HTERT RPE-1 (cell line): ENCODE measurements around the gene GALNT17.
"Not testable (repeated sequence)": the region's sequence is repeated elsewhere in the genome, so short reads cannot be mapped to it uniquely, and the experiment has no call there.

Experiments
- in situ Hi-C: fragments of 300-500 bp; cut with MboI; formaldehyde crosslinking; loops from 4 replicates; pipeline ENCODE4 v1.14.3; 2020; ENCODE audit warnings: low sequenced_read_pairs

GALNT17 gene

DNA sequence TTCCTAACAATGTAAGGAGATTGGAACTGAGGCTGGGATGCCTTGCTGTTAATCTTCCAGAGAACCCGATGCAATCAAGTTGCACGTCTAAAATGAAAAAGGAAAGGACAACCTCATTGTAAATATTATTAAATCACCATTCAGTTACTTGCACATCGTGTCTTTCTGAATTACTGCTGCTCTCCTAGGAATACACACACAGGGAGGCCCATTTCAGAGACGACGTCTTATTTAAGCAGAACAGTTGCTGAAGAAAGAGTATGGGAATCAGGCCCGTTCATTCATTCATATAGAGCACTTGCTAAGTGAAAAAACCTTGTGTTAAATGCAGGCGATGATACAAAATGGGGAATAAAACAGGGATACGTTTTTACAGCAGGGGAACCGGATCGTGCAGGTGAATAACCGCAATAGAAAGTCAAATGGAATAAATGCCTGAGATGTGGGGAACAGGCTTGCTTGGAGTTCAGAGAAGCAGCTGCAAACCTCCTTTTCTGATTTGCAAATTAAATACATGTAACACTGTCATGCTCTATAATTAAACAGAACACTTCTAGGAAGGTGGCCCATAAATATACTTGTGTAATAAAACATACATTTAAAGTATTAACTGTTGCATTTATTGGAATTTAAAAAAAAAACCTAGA, 409.9 kb downstream of the GALNT17 start:
- in situ Hi-C loops: no loop called here

DNA sequence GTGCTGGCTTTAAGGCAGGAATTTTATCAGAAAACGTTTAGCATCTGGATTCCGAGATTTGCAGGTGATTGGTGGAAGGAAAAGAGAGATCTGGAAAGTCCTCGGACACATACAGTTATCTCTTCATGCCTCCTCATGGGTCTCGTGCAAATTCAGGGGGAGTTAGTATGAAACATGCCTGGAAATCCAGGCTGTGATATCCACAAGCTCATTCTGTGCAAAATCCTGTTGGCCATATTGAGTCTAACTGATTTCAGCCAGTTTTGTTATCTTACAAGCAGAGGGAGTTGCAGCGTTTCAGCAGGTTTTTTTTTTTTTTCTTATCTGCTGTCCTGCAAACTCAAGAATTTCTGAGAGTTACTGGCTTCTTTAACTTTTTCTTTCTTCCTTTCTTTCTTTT, 411.5 kb downstream of the GALNT17 start:
- in situ Hi-C loops: no loop called here

DNA sequence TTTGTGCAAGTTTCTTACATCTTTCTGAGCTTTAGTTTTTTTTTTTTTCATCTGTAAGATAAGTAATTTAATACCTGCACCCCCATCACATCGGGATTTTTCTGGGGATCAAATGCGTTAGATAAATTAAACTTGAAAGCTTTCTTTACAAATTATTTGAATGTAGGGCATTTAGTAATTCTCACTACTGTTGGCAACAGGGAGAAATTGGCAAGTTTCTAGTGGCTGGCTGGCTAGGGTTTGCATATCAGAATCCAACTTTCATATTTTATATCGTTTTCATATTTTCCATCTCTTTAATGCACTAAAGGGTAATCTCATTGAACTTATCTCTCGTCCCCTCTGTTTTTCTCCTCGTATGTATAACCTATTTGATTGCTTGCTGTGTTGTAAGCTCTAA, 412.9 kb downstream of the GALNT17 start:
- in situ Hi-C loops: no loop called here

DNA sequence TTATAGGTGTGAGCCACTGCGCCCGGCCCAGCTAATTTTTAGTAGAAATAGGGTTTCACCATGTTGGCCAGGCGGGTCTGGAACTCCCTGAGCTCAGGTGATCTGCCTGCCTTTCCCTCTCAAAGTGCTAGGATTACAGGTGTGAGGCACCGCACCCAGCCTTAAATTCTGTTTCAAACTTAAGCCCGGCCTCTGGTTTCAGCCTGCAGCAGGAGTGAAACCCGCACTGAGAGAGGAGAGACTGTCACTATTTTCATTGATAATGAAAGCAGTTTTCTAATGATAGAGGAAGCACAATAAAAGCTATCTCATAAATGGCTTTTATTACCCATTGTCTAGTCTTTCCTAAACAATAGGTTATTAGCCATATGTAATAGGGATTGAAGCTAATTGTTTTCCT, 415.5 kb downstream of the GALNT17 start:
- in situ Hi-C loops: no loop called here

DNA sequence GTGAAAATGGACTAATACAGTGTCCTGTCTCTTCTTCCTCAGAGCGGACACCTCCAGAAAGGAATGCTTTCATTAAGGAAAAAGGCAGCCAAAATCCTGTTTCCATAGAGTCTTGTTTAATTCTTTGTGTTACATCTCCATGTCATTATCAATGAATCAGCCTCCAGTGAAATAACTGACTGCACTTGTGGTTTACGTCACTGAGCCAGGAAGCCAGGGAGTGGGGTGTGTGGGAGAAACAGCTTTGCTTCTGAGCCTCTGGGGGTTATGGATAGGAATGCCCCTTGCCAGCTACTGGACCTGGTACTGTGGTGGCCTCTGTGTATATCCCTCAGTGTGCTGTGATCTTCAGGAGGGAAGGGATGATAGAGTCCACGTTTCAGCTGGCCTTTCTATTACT, 416.8 kb downstream of the GALNT17 start:
- in situ Hi-C loops: no loop called here

DNA sequence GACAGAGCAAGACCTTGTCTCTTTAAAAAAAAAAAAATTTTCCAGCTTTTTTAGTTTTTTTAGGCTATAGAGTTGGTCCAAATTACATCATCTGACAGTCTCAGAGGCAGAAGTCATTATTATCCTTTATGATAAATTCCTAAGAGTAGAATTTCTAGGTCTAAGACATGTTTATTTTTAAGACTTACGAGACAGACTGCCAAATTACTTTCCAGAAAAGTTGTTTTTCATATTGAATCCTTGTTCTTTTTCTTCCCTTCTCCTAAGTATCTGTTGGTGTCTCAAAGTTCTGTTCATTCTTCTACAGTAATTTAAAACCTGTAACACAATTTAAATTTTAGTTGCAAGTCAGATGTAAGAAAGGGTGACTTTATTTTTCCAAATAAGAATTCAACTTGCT, 421.4 kb downstream of the GALNT17 start:
- in situ Hi-C loops: no loop called here

DNA sequence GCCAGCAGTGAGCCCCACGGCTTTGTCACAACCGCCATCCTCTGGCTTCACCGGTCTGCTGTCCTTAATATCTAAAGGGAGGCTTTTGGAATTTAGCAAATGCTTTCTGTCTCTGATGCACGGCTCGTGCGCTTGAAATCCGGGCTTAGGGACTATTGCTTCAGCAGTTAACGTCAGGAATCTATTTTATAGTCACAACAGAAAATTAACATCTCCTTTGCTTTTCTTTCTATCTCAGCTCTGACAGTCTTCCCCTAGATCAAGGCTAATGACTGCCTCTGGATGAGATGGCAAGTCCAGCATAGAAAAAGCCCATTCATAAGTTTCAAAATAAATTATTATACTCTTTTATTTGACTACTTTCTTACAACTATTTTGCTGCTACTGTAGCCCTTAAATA, 423.8 kb downstream of the GALNT17 start:
- in situ Hi-C loops: no loop called here

DNA sequence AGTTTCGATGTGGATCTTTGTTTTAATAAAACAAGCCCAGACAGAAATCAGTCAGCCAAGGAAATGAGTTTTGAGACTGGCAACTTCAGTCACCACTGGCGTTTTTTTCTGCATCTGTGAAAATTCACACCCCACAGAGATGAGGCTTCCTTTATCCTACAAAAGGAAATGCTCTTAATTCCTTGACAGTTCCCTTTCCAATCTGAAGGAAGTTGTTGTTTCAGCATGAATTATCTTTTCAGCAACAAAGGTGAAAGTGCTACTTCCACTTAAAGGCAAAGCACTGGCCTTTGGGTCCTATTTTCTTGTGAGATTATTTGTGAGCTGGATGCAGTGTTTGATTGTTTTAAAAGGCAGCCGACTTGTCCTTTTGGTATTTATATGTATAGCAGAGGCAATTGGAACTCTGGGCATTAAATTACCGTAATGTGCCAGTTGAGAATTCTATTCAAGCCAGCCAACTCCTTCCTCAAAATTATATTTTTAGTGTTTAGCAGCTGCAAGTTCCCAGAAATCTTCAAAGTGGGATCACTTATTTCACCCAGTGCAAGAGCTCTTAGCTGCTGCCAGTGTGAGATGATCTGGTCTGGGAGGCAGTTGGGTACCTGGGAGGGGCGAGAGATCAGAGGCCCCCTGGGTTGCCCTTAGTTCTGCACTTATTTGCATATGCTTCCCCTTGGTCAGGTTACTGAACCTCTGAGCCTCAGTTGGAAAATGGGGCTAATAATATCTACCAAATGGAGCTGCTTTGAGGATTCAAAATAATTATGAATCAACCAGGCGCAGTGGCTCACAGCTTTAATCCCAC, 427.1 kb downstream of the GALNT17 start:
- in situ Hi-C loops: no loop called here

DNA sequence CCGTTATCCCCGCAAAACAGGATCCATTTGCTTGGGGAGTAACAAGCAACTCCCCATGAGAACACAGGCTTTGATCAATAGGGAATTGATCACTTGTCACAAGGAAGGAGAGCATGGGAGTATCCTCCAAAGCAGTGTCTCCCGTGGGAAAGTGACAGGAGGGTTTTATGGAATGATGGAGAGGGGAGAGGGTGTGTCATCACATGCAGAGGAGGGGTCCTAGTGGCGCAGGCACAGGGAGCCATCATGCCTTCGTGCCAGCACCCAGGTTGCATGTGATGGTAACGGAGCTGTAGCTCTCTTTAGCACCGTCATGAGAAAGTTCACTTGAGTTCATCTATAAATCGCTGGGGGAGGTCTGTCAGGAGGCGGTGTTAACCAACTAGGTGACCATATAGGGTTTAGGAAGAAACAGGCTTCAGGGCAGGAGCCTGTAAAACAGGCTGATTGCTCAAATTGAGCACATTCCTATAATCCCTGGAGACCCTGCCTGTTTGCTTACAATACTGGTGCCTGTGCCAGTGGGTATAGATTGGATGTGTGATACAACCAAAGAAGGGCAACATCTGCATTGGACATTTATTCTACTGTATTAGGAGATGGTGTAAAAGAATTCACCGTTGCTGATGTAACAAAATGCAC, 428.5 kb downstream of the GALNT17 start:
- in situ Hi-C loops: no loop called here

DNA sequence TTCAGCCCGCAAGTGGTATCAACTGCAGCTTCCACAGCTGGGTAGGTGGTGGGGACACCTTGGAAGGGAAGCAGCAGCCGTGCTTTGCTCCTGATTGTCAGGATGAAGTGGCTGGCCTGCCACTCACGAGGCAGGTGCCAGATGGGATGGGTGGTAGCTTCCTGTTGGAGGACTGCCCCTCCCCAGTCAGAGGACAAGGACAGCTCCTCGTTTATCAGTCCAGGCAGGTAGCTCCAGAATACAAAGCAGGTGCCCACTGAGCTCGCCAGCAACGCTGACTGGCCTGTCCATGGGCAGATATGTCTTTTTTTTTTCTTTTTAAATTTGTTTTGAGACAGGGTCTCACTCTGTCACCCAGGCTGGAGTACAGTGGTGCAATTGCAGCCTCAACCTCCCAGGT, 431.3 kb downstream of the GALNT17 start:
- in situ Hi-C loops: no loop called here

DNA sequence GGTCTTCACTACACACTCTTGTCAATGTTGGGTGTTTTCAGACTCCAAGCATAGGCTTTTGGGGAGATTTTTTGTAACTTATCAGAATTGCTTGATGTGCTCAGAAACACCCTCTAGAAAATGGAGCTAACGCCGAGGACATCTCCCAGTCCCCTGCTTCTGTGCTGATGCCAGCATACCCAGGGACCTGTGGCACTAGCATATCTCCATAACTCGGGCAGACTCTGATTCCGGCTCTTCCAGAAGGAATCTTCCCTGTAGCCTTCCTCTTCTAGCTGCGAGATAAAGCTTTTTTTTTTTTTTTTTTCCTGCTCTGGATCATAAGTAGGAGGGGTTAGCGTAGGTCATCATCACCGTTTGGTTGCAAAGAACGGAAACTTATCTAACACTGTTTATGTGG, 434.4 kb downstream of the GALNT17 start:
- in situ Hi-C loops: no loop called here

DNA sequence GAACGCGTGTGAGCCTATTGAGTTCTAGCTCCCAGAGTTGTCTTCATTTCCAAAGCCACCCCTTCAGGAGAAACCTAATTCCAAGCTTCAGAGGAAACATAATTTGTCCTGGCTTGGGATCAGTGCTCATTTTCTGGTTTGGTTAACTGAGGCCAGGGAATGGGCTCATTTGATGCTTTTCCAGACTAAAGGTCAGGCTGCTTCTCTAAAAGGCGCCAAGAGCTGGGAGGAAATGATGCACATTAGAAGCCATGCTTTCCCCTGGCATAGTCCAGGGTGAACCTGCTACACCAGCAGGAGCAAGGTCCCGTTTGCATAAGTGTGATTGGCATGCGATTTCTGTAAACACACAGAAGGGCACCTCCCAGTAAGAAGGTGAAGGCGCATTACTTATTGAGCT, 435.0 kb downstream of the GALNT17 start:
- in situ Hi-C loops: no loop called here

DNA sequence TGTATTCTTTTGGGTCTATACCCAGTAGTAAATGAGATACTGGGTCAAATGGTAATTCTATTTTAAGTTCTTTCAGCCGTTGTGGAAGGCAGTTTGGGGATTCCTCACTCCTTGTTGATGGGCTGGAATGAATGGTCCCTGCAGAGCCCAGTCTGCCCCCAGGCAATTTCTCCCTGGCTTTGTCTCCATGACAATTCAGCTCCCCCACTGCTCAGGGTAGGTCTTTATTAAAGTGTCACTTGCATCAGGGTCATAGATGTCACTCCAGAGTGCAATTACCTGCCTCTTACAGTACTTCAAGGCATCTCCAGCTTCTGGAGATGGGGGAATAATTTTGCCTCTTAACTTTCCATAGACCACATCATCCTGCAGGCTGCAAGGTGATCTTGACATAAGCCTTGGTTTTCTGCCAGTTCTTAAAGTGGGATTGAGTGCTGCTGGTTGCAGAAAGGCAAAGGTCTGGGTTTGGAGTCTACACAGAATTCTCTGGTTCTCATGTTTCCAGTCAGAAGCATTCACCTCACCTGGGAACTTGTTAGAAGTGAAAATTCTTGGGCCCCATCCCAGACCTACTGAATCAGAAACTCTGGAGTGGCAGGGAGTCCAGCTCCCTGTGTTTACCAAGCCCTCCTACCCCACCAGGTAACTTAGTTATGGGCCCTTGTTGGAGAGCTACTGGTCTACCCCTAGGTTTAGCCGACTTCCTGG, 442.4 kb downstream of the GALNT17 start:
- in situ Hi-C loops: no loop called here

DNA sequence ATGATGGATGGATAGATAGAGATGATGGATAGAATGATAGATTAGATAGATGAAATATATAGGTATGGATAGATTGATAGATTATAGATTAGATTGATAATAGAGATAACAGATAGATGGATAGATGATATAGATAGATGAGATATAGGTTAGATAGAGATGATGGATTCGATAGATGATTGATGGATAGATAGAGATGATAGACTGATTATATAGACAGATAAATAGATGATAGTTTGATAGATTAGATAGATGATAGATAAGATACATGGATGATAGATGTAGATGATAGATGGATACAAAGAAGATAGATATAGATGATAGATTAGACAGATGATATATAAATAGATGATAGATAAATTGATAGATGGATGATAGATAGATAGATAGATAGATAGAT, 448.1 kb downstream of the GALNT17 start:
- in situ Hi-C loops: no loop called here

DNA sequence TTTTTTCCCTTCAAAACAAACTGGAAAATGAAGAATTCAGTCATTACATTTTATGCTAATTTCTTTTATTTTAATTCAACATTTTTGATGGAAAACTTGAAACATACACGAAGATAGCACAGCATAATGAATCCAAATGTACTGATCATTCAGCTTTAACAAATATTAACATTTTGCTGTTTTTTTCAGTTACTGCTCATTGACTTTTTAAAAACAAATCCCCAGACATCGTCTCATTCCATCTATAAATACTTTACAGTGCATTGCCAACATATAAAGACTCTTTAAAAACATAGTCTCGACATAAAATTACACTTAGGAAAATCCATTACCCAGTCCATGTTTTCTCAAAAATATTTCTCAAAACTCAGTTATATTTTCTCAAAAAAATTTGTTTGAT, 452.3 kb downstream of the GALNT17 start:
- in situ Hi-C loops: no loop called here

DNA sequence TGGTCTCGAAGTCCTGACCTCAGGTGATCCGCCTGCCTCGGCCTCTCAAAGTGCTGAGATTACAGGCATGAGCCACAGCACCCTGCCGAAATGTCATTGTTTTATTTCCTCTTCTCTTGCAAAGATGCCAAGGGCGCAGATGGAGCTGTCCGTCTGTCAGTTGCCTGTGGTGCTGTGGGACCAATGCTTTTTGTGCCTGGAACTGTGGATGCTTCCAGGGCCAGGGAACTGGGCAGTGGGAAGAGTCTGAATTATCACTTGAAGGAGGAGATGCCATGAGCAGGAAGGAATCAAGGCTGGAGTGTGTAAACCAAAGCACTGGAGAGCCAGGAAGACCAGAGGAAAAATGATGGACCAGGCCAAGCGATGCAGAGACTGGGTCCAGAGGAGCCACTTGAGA, 459.9 kb downstream of the GALNT17 start:
- in situ Hi-C loops: no loop called here

DNA sequence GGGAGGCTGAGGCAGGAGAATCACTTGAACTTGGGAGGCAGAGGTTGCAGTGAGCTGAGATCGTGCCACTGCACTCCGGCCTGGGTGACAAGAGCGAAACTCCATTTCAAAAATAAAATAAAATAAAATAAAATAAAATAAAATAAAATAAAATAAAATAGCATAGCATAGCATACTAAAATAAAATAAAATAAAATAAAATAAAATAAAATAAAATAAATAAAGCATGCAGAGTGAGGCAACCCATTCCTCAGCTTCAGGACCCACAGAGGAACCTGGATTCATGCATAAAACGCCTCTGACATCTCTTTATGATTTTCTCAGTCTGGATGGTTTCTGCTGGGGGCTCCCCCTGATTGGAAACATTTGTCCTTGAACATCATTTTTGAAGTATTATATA, 460.4 kb downstream of the GALNT17 start:
- in situ Hi-C loops: not testable (repeated sequence)

DNA sequence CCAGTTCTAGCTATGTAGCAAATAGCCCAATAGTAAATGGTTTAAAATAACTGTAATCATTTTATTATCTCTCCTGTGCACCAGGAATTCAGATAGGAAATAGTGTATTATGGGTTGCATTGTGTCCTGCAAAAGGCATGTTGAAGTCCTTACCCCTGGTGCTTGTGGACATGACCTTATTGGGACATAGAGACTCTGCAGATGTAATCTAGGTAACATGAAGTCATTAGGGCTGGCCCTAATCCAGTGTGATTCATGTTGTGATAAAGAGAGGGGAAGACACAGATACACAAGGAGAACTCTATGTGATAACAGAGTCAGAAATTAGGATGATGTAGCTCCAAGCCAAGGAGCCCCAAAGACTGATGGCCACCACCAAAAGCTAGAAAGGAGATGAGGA, 462.8 kb downstream of the GALNT17 start:
- in situ Hi-C loops: no loop called here

DNA sequence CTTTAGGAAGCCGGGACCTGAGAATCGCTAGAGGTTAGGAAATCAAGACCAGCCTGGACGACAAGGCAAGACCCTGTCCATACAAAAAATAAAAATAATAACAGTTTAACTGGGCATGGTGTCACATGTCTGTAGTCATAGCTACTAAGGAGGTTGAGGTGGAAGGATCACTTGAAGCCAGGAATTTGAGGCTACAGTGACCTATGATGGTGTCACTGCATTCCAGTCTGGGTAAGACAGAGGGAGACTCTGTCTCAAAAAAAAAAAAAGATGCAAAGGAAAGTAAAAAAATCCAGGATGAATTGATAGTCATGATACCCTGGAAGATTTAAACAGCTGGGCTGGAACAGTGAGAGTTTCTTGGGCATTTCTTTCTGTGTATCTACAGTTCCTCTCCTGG, 463.2 kb downstream of the GALNT17 start:
- in situ Hi-C loops: no loop called here

DNA sequence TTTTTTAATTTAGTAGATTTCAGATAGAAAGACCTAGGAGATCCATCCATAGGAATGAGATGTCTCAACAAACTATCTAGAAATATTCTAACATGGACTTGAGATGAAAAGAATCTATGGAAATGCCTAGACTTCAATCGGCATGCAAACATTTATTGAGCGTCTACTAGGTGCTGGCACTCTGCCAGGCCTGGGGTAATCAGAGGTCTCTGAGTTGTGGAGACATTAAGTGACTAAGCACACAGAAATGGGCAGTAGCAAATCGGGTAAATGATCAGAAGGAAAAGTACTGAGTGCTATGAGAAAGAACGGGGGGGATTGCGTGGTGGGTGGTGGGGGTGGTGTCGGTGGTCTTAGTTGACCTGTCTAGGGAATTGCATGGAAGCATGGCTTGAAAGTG, 466.6 kb downstream of the GALNT17 start:
- in situ Hi-C loops: no loop called here

DNA sequence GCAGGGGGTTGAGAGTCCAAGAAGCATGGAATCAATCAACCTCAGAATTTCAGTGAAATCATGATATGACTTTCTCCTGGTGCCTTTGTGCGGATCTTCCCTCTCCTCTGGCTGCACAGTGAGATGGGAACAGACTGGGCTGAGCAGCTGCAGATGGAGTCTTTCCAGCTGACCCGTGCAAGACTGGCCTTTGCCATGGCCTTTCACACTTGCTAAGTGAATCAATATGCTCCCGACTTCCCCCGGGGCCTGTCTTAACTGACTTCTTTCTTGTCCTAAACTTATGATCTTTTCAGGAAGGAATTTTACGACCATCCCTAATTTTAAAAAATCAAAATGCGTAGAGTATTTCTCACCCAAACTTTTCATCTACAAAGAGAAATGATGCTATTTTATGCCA, 469.9 kb downstream of the GALNT17 start:
- in situ Hi-C loops: no loop called here
